Mesendoderm (in vitro differentiated cells): ENCODE data around the gene NETO2.
"Not testable (repeated sequence)": the region's sequence is repeated elsewhere in the genome, so short reads cannot be mapped to it uniquely, and the experiment has no call there.

ENCODE experiments used
- DNase-seq: peaks from one replicate; pipeline ENCODE4 v3.0.0; 2013
- H2AK5ac ChIP-seq: 2 replicates; pipeline ENCODE4 v1.6.1; 2013; ENCODE audit warnings: low read length, inconsistent platforms
- H2BK120ac ChIP-seq: 2 replicates; pipeline ENCODE4 v1.6.1; 2013; ENCODE audit warnings: low read depth, mild to moderate bottlenecking, low read length, moderate library complexity, mixed read lengths
- H2BK15ac ChIP-seq: replicated peaks from 2 replicates; pipeline ENCODE4 v1.6.1; 2013; ENCODE audit warnings: low read depth, mild to moderate bottlenecking, moderate library complexity
- H2BK5ac ChIP-seq: 2 replicates; pipeline ENCODE4 v1.6.1; 2013; ENCODE audit warnings: low read length, inconsistent platforms
- H3K18ac ChIP-seq: 2 replicates; pipeline ENCODE4 v1.6.1; 2013; ENCODE audit warnings: mild to moderate bottlenecking, low read length, mixed read lengths
- H3K23ac ChIP-seq: one replicate; pipeline ENCODE4 v1.6.1; 2013; ENCODE audit warnings: low read length
- H3K27ac ChIP-seq: 2 replicates; pipeline ENCODE4 v1.5.1; 2013; ENCODE audit warnings: low read depth, mild to moderate bottlenecking, inconsistent platforms, low read length, moderate library complexity
- H3K27me3 ChIP-seq: 2 replicates; pipeline ENCODE4 v1.6.1; 2013; ENCODE audit warnings: low read length, control low read depth, mild to moderate bottlenecking, inconsistent platforms; ENCODE audit not compliant: insufficient read depth, poor library complexity
- H3K36me3 ChIP-seq: 2 replicates; pipeline ENCODE4 v1.6.1; 2013; ENCODE audit warnings: low read length, inconsistent platforms; ENCODE audit not compliant: control insufficient read depth, insufficient read depth
- H3K4ac ChIP-seq: one replicate; pipeline ENCODE4 v1.6.1; 2013; ENCODE audit warnings: low read depth, mild to moderate bottlenecking, low read length, moderate library complexity
- H3K4me1 ChIP-seq: 2 replicates; pipeline ENCODE4 v1.6.1; 2013; ENCODE audit warnings: low read depth, low read length, inconsistent platforms; ENCODE audit not compliant: control insufficient read depth
- H3K4me2 ChIP-seq: 2 replicates; pipeline ENCODE4 v1.6.1; 2013; ENCODE audit warnings: low read length
- H3K4me3 ChIP-seq: 2 replicates; pipeline ENCODE4 v1.5.1; 2013; ENCODE audit warnings: mild to moderate bottlenecking, low read length
- H3K56ac ChIP-seq: one replicate; pipeline ENCODE4 v1.6.1; 2013; ENCODE audit warnings: low read length
- H3K79me1 ChIP-seq: 2 replicates; pipeline ENCODE4 v1.6.1; 2013; ENCODE audit warnings: low read length, inconsistent platforms
- H3K79me2 ChIP-seq: 2 replicates; pipeline ENCODE4 v1.6.1; 2013; ENCODE audit warnings: mild to moderate bottlenecking, low read length; ENCODE audit not compliant: control insufficient read depth, insufficient read depth
- H3K9ac ChIP-seq: 2 replicates; pipeline ENCODE4 v1.6.1; 2013; ENCODE audit warnings: low read length, inconsistent platforms
- H4K5ac ChIP-seq: one replicate; pipeline ENCODE4 v1.6.1; 2013; ENCODE audit warnings: low read length
- H4K8ac ChIP-seq: one replicate; pipeline ENCODE4 v1.6.1; 2013; ENCODE audit warnings: low read depth, mild to moderate bottlenecking, control low read depth, low read length, moderate library complexity
- WGBS: extraction: QIAGEN DNeasy Blood & Tissue Kit; methylation state at CpG from one replicate; pipeline ENCODE4 v1.1.7; 2013; ENCODE audit warnings: low lambda C conversion rate, missing lambda C conversion rate; ENCODE audit not compliant: insufficient coverage; ENCODE audit errors: extremely low coverage; 5-methylcytosine and 5-hydroxymethylcytosine counted together

Gene NETO2

DNA sequence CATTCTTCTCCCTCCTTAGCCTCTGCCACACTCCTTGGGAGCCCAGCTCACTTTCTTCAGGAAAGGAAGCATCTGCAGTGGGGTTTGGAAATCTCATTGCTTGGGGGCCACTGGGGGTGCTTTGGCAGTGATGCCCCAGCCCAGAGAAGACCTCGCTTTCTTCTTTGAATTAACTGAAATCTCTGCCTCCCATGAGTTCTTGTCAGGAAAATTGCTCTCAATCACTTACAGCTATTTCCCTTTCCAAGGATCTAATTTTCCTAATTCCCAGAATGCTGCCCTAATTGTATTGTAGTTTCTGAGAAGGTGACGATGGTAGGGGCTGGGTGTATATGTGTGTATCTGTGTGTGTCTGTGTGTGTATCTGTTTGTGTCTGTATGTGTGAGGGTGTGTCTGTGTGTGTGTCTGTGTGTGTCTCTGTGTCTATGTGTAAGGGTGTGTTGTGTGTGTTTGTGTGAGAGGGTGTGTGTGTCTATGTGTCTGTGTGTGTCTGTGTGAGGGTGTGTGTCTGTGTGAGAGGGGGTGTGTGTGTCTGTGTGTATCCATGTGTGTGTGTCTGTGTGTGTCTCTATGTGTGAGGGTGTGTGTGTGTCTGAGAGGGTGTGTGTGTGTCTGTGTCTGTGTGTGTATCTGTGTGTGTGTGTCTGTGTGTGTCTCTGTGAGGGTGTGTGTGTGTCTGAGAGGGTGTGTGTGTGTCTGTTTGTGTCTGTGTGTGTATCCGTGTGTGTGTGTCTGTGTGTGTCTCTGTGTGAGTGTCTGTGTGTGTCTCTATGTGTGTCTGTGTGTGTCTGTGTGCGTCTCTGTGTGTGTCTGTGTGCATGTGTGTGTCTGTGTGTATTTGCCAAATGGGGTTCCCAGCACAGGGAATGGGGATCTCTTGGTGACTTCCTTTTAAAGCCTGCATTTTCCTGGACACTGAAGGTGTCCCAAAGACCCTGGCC is 86.8 kb downstream of the NETO2 start:
- no peak overlapping the region for H3K23ac ChIP-seq
- no peak overlapping the region for H3K4me3 ChIP-seq
- no peak overlapping the region for H2BK5ac ChIP-seq
- no peak overlapping the region for H4K5ac ChIP-seq
- no peak overlapping the region for H3K18ac ChIP-seq
- no peak overlapping the region for H3K4me2 ChIP-seq
- WGBS: no CpG with 5 or more reads among the region's 4 CpGs
- H3K9ac ChIP-seq: no peak overlapping the region
- no peak overlapping the region for H2BK15ac ChIP-seq
- H2AK5ac ChIP-seq: no peak overlapping the region
- no peak overlapping the region for H3K4ac ChIP-seq
- no peak overlapping the region for H4K8ac ChIP-seq
- no peaks in the 10 kb centered on the region for H3K4me1 ChIP-seq
- no peaks in the 10 kb centered on the region for H3K36me3 ChIP-seq
- DNase-seq: no peak
- no peak overlapping the region for H3K56ac ChIP-seq
- H3K79me1 ChIP-seq: no peaks in the 10 kb centered on the region
- no peaks in the 10 kb centered on the region for H3K79me2 ChIP-seq
- no peak overlapping the region for H2BK120ac ChIP-seq
- H3K27ac ChIP-seq: no peak overlapping the region
- H3K27me3 ChIP-seq: no peaks in the 10 kb centered on the region

DNA sequence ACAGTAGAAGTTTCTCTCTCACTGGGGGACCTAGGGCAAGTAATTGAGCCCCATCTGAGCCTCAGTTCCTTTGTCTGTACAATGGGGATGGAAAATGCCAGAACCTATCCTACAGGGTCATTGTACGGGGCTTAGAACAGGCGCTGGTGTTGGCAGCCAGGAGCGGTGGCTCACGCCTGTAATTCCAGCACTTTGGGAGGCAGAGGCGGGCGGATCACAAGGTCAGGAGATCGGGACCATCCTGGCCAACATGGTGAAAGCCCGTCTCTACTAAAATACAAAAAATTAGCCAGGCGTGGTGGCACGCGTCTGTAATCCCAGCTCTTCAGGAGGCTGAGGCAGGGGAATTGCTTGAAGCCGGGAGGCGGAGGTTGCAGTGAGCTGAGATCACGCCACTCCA is 87.7 kb downstream of the NETO2 start:
- not testable (repeated sequence) for H2BK120ac ChIP-seq, H3K56ac ChIP-seq, H4K5ac ChIP-seq, H3K79me2 ChIP-seq, H3K36me3 ChIP-seq, H2BK5ac ChIP-seq, H3K4me1 ChIP-seq, DNase-seq, H3K4me3 ChIP-seq, H3K4ac ChIP-seq, H3K79me1 ChIP-seq, H2BK15ac ChIP-seq, H3K27me3 ChIP-seq, H4K8ac ChIP-seq, H3K23ac ChIP-seq, H3K27ac ChIP-seq, H3K18ac ChIP-seq, H3K4me2 ChIP-seq, H3K9ac ChIP-seq, H2AK5ac ChIP-seq
- no CpG with 5 or more reads among the region's 14 CpGs for WGBS

DNA sequence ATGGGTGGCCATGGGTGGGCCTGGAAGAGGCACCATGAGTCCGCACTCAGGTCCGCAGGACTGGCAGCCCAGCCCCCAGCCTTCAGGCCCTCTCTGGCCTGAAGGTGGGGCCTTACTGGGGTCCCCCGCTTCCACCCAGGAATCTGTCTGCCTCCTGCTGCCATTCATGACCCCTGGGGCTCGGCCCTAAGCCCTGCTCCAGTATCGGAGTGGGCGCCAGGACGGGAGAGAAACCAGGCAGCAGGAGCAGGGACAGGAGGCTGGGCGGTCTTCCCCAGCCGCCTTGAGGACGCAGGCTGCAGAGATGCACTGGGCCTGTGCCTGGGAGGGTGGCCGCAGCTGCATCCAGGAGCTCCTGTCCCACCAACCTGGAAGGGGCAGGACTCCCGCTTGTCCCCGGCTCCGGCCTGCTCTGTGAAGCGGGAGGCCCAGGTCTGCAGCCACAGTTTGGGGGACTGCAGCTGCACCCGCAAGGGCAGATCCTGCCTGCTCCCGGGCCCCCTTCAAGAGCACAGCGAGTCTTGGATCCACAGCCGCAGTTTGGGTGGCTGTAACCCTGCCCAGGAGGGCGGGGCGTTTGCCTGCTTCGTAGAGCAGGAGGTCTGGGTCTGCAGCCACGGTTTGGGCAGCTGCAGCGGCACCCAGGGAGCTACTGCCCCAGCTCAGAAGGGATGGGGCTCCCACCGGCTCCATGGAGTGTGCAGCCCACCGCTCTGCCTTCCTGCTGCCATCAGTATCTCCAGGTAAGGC is 88.4 kb downstream of the NETO2 start:
- no peak overlapping the region for H3K9ac ChIP-seq
- H3K4me3 ChIP-seq: no peak overlapping the region
- H3K18ac ChIP-seq: no peak overlapping the region
- no peaks in the 10 kb centered on the region for H3K27me3 ChIP-seq
- H3K79me2 ChIP-seq: no peaks in the 10 kb centered on the region
- no CpG with 5 or more reads among the region's 26 CpGs for WGBS
- H2BK15ac ChIP-seq: no peak overlapping the region
- H2BK5ac ChIP-seq: no peak overlapping the region
- no peak overlapping the region for H3K27ac ChIP-seq
- H3K4ac ChIP-seq: no peak overlapping the region
- H2AK5ac ChIP-seq: no peak overlapping the region
- H3K4me1 ChIP-seq: no peaks in the 10 kb centered on the region
- no peak overlapping the region for H3K4me2 ChIP-seq
- no peaks in the 10 kb centered on the region for H3K36me3 ChIP-seq
- no peak overlapping the region for H4K5ac ChIP-seq
- DNase-seq: no peak
- no peak overlapping the region for H3K23ac ChIP-seq
- no peak overlapping the region for H3K56ac ChIP-seq
- H3K79me1 ChIP-seq: no peaks in the 10 kb centered on the region
- H4K8ac ChIP-seq: no peak overlapping the region
- H2BK120ac ChIP-seq: no peak overlapping the region

DNA sequence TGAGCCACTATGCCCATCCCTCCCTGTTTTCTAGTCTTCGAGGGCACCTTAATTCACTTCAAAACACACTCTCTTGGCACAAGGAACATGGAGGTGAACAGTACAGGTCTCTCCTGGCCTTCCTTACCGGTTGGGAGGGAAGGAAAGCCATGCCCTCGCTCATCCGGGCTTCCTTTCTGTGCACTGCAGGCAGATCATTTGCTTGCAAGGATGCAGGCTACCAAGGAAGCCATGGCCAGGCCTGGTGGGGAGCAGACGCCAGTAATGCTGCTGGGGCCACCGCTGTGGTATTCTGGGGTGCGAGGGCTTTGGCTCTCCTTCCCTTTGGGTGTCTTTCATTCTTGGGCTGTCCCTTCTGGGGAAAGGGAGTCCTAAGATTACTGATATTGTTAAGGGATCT is 89.4 kb downstream of the NETO2 start:
- H3K79me1 ChIP-seq: no peaks in the 10 kb centered on the region
- no peaks in the 10 kb centered on the region for H3K79me2 ChIP-seq
- H3K23ac ChIP-seq: no peak overlapping the region
- no peaks in the 10 kb centered on the region for H3K27me3 ChIP-seq
- no peak overlapping the region for H3K18ac ChIP-seq
- no peak for DNase-seq
- H3K4me1 ChIP-seq: no peaks in the 10 kb centered on the region
- H3K4me2 ChIP-seq: no peak overlapping the region
- H3K27ac ChIP-seq: no peak overlapping the region
- H2AK5ac ChIP-seq: no peak overlapping the region
- no peak overlapping the region for H3K9ac ChIP-seq
- H3K4me3 ChIP-seq: no peak overlapping the region
- H3K56ac ChIP-seq: no peak overlapping the region
- no peak overlapping the region for H2BK15ac ChIP-seq
- no peak overlapping the region for H3K4ac ChIP-seq
- no peaks in the 10 kb centered on the region for H3K36me3 ChIP-seq
- no peak overlapping the region for H2BK120ac ChIP-seq
- no peak overlapping the region for H2BK5ac ChIP-seq
- no peak overlapping the region for H4K8ac ChIP-seq
- H4K5ac ChIP-seq: no peak overlapping the region
- WGBS: no CpG with 5 or more reads among the region's 7 CpGs

DNA sequence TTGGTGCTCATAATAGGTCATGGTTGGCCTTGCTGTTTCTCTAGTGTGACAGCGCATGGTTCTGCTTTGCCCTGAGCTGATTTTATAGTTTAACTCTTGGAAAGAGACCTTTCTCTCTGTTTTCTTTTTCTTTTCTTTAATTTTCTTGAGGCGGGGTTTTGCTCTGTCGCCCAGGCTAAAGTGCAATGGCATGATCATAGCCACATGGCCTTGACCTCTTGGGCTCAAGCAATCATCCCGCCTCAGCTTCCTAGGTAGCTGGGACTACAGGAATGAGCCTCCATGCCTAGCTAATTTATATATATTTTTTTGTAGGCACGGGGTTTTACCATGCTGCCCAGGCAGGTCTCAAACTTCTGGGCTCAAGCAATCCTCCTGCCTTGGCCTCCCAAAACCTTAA is 89.8 kb downstream of the NETO2 start:
- no CpG with 5 or more reads among the region's 5 CpGs for WGBS

More for the DNA sequence above, 89.8 kb downstream of the NETO2 start:
- Histone ChIP-seq H4K8ac (no peak overlapping the region), H3K4me2 (no peak overlapping the region), H2AK5ac (no peak overlapping the region), H3K27ac (no peak overlapping the region), H3K27me3 (no peaks in the 10 kb centered on the region), H2BK120ac (no peak overlapping the region), H2BK15ac (no peak overlapping the region), H3K4me1 (no peaks in the 10 kb centered on the region), H2BK5ac (no peak overlapping the region), H3K4ac (no peak overlapping the region), H3K56ac (no peak overlapping the region), H3K79me2 (no peaks in the 10 kb centered on the region), H3K79me1 (no peaks in the 10 kb centered on the region), H3K36me3 (no peaks in the 10 kb centered on the region), H3K23ac (no peak overlapping the region), H3K4me3 (no peak overlapping the region), H4K5ac (no peak overlapping the region), H3K18ac (no peak overlapping the region), H3K9ac (no peak overlapping the region)
- DNase-seq: no peak
